HG02763 (cell line): ENCODE results near the gene ARMC10.
"Not testable (repeated sequence)": the region's sequence is repeated elsewhere in the genome, so short reads cannot be mapped to it uniquely, and the experiment has no call there.

ENCODE experiments used
- ATAC-seq: cut with Tn5 transposase; IDR thresholded peaks from one replicate; pipeline ENCODE4 v1.9.1; 2021; ENCODE audit warnings: mild to moderate bottlenecking, moderate library complexity; ENCODE audit not compliant: unreplicated experiment

ARMC10 gene

DNA sequence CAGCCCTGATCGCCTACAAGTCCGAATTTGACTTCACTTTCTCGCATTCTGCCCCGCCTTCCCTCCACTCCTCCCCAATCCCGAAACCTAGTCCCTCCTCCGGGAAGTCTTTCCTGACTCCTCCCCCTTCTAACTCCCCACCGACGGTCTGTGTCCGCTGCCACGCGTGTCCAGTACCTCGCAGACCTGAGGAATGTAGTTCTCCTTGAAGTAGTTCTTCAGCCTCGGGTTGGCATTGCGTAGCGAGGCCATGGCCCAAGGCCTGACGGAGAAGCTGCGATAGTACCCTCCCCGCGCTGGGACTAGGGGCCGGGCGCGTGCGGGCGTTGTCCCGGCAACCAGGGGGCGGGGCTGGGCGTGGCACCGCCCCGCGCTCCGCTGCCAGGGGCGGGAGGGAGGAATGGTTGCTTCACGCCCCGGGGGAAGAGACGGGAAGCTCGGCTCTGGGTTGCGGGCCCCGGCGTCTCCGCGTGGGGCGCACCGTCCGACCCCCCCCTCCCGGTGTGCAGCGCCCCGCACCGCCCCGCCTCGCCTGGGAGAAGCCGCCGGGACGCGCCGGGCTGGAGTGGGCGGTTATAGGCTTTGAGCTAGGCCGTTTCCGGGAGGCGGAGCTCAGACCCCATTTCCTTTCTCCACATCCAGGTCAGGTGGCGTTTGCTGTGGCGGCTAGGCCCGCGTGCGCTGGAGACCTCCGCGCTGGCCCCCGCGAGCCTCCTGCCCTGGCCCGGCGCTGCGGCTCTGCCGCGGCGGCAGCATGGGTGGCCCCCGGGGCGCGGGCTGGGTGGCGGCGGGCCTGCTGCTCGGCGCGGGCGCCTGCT, at the start of gene ARMC10, which contains the start of gene FBXL13:
Gene ARMC10 (plus strand): TSS at position 622 of the 818 bp plus-strand sequence. CDS start 133 bp downstream, at position 755.
Gene FBXL13 (minus strand): TSS at position 278 of the 818 bp plus-strand sequence.
- peak; percentile 90 for ATAC-seq

GRCh38 chr7:103025341-103025740, 49.6 kb upstream of the ARMC10 start:
- ATAC-seq: no peak

- ATAC-seq: no peak
Observed at GRCh38 chr7:103031024-103031423, 43.9 kb upstream of the ARMC10 start.

DNA sequence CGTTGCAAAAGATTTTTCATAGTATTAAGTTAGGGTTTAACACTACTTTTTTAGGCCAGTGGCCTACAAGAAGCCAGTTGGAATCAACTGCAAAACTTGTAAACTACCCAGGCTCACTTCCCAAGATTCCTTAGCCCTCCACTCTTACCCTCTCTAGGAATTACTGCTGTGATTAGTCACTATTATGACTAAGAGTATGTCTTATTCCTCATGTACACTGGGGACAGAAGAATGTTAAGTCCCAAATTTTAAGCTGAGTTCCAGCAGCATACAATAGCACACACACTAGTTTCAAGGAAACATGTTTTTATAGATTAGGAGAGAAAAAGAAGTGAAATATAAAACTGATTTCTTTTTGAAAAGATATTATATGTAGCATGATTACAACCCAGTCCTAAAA, 43.2 kb upstream of the ARMC10 start:
- ATAC-seq: no peak

- ATAC-seq: not testable (repeated sequence)
Observed at GRCh38 chr7:103034318-103034717, 40.6 kb upstream of the ARMC10 start.

DNA sequence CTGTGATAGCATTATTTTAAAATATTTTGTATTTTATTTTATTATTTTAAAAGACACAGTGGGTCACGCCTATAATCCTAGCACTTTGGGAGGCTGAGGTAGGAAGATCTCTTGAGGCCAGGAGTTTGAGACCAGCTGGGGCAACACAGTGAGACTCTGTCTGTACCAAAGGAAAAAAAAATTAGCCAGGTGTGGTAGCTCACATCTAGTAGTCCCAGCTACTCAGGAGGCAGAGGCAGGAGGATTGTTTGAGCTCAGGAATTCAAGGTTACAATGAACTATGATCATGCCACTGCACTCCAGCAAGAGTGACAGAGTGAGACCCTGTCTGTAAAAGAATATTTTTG, 37.5 kb upstream of the ARMC10 start:
- ATAC-seq: no peak

- not testable (repeated sequence) for ATAC-seq
Observed at GRCh38 chr7:103037823-103038739, 36.9 kb upstream of the ARMC10 start.

DNA sequence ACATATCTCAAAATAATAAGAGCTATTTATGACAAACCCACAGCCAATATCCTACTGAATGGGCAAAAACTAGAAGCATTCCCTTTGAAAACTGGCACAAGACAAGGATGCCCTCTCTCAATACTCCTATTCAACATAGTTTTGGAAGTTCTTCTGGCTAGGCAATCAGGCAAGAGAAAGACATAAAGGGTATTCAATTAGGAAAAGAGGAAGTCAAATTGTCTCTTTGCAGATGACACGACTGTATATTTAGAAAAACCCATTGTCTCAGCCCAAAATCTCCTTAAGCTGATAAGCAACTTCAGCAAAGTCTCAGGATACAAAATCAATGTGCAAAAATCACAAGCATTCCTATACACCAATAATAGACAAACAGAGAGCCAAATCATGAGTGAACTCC, 33.1 kb upstream of the ARMC10 start:
- not testable (repeated sequence) for ATAC-seq

DNA sequence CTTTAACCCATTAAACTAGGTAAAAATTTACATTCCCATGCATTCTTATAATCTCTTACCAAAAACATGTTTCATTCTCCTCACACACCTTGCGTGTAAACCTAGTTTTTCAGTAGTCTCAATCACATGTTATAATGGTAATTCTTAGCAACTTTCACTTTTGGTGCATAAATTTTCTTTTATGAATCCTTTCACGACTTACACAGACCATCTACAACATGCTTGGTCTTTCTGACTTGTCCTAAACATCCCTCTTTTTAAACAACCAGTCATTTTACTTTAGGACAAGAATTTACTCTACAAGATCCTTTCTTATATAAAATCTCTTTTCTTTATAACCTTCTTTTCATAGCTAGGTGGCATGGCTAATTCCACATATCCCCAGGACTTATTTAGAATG, 26.1 kb upstream of the ARMC10 start:
- no peak for ATAC-seq

DNA sequence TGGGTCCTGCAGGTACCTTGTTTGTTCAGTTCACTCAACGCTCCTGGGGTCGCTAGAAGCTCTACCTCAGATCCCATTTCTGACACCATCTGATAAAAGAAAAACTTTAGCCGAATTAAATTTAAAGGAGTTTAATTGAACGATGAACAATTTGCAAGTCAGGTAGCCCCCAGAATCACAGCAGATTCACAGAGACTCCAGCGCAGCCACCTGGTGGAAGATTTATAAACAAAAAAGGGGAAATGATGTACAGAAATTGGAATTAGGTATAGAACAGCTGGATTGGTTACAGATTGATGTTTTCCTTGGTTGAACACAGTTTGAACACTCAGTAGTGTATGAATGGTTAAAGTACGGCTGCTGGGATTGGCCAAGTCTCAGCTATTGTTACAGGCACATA, 23.4 kb upstream of the ARMC10 start:
- ATAC-seq: no peak

DNA sequence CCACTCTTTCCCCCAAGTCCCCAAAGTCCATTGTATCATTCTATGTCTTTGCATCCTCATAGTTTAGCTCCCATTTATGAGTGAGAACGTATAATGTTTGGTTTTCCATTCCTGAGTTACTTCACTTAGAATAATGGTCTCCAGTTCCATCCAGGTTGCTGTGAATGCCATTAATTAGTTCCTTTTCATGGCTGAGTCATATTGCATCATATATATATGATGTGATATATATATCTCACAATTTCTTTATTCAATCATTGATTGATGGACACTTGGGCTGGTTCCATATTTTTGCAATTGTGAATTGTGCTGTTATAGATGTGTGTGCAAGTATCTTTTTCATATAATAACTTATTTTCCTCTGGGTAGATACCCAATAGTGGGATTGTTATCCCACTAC, 18.9 kb upstream of the ARMC10 start:
- not testable (repeated sequence) for ATAC-seq

- ATAC-seq: no peak
Observed at GRCh38 chr7:103058122-103058521, 16.8 kb upstream of the ARMC10 start.

DNA sequence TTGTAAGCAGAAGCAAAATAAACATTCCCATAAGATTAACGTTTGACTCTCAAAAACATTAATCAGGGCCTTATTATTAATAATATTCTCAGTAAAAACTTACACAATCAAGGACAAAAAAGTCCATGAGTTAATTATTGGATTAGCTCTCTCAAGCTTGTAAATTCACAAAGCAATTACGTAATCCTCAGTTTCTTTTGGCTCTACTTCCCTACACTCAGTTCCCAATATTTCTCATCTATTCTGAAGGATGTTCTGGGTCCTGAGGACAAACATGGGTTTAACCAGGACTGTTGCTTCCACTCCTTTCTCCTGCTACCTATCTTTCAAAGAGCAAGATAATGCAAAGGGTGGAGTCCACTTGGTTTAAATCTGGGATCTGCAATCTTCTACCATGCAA, 15.5 kb upstream of the ARMC10 start:
- ATAC-seq: no peak

- no peak for ATAC-seq
Observed at GRCh38 chr7:103063895-103064294, 11.0 kb upstream of the ARMC10 start.

DNA sequence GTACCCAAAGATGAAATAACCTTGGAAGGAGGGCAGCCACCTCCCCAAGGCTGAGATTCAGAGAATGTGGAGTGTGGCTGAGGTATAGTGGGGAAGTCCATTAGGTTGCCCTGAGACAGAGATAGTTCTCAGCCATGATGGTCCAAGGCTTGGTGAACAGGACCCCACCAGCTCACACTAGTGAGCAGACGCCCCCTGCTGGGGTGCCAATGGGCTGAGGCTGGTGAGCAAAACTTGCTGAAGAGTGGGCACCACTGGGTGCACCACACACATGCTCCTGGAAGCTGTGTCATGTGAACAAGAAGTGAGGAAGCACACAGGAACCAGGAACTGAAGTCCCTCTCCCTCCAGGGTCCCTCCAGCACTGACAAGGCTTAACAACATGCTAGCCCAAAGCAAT, 9.3 kb upstream of the ARMC10 start:
- peak; percentile 45 for ATAC-seq

GRCh38 chr7:103068414-103069403, 6.2 kb upstream of the ARMC10 start:
- no peak for ATAC-seq

DNA sequence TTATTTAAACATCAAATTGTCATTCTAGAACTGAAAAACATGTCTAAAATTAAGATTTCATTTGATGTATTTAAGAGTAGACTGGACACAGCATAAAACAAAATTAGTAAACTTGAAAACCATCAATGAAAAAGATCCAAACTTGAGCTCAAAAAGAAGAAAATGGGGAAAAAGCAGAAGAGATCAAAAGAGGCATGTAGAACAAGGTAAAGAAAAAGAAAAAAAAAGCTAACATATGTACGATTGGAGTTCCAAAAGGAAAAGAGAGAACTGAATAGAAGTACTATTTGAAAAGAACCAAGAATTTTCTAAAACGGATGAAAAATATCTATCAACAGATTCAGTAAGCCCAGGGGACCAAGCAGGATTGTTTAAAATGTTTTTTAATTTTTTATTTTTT, 3.9 kb upstream of the ARMC10 start:
- ATAC-seq: no peak

- no peak for ATAC-seq
Observed at GRCh38 chr7:103073989-103074518, 886 bp upstream of the ARMC10 start.

DNA sequence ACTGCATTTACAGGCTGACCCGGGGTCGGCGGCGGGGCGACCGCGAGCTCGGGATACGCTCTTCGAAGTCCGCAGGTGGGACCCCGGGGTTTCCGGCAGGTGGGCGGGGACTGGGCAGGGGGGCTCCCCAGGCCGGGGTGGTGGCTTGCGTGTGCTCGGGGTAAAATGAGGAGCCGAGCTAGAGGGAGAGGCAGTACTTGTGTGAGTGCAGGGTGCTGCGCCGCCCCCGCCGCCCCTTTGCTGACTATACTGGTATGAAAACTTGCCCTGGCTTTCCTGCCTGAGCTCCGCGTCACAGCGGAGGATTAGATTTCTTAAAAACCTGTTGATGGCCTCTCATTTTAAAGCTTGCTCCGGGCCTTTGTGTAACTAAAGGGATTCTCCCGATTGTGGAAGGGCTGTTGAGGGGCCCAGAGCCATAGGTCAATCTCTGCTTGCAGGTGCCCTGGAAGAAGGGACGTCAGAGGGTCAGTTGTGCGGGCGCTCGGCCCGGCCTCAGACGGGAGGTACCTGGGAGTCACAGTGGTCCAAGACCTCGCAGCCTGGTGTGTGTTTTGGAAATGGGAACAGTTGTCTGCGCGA, 488 bp downstream of the ARMC10 start:
- peak; percentile 43 for ATAC-seq

DNA sequence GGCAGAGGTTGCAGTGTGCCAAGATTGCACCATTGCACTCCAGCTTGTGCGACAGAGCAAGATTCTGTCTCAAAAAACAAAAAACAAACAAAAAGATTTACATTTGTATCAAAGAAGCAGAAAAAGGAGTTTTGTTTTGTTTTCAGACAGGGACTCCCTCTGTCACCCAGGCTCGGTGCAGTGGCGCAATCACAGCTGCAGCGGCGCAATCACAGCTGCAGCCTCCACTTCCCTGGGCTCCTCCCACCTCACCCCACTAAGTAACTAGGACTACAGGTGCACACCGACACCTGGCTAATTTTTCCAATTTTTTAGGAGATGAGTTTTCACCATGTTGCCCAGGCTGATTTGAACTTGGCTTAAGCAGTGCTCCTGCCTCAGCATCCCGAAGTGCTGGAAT, 1.8 kb downstream of the ARMC10 start:
- no peak for ATAC-seq
